ENCODE data around the gene PPP1R9B.

DNA sequence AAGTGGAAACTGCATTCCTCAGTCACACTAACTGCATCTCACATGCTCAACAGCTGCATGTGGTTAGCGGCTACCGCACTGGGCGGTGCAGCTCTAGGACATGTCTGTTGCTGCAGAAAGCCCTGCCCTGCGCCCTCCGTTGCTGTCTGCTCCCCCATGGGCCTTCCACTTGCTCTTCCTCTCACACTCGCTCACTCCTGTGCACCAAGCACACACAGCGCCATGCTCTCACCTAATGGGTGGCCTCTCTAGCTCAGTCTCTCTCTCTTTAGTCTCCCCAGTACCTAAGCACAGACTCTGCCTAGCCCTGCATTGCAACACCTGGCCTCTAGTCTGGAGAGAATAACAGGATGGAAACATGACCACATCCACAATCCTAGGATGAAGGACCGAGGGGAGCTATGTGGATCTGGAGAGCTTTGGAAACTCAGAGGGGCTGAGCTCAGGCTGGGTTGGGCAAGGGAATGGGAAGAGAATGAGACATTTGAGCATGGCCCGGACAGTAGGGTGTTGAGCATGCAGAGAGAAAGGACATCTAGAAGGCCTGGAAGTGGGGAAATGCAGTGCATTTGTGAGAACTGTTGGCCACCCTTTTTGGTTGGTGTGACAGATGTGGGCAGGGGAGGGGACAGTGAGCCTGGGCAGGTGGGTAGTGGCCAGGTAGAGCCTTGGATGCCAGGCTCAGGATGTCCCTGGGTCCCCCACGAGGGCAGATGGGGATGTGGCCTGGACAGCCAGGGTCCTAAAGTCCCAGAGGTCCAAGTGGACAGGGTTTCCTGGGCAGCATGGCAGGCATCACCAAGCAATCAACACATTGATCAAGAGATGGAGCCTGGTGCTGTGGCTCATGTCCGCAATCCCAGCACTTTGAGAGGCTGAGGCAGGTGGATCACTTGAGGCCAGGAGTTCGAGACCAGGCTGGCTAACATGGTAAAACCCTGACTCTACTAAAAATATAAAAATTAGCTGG lies 31.4 kb upstream of the PPP1R9B start:
- TF ChIP-seq POLR2AphosphoS5 (IDR thresholded peaks at IDR 0.05; ENCODE audit: low read depth, low read length), result no peak
- TF ChIP-seq SIN3A (IDR thresholded peaks at IDR 0.05; ENCODE audit: borderline replicate concordance, insufficient read depth, low read length), result no peak
- TF ChIP-seq, protein P1, sequence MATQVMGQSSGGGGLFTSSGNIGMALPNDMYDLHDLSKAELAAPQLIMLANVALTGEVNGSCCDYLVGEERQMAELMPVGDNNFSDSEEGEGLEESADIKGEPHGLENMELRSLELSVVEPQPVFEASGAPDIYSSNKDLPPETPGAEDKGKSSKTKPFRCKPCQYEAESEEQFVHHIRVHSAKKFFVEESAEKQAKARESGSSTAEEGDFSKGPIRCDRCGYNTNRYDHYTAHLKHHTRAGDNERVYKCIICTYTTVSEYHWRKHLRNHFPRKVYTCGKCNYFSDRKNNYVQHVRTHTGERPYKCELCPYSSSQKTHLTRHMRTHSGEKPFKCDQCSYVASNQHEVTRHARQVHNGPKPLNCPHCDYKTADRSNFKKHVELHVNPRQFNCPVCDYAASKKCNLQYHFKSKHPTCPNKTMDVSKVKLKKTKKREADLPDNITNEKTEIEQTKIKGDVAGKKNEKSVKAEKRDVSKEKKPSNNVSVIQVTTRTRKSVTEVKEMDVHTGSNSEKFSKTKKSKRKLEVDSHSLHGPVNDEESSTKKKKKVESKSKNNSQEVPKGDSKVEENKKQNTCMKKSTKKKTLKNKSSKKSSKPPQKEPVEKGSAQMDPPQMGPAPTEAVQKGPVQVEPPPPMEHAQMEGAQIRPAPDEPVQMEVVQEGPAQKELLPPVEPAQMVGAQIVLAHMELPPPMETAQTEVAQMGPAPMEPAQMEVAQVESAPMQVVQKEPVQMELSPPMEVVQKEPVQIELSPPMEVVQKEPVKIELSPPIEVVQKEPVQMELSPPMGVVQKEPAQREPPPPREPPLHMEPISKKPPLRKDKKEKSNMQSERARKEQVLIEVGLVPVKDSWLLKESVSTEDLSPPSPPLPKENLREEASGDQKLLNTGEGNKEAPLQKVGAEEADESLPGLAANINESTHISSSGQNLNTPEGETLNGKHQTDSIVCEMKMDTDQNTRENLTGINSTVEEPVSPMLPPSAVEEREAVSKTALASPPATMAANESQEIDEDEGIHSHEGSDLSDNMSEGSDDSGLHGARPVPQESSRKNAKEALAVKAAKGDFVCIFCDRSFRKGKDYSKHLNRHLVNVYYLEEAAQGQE (IDR thresholded peaks at IDR 0.05; ENCODE audit: insufficient read depth in 1 of 2, low read depth in 2 of 2, low read length in 2 of 2), result no peak
